H1 (cell line): ENCODE data around the gene JOSD2. TPM values are rescaled to one million over a fixed set of nuclear protein-coding genes. Genes with fewer than 3 reads are reported as not detected.

Experiments used
- CTCF ChIA-PET: fragments of 300-600 bp; sonication (Branson Sonifier 250); formaldehyde crosslinking; loops from one replicate; lab custom pipeline; 2021; ENCODE audit not compliant: partially characterized antibody; lab: Charles Lee
- POLR2A ChIA-PET: fragments of 300-600 bp; sonication (Branson Sonifier 250); formaldehyde crosslinking; loops from one replicate; lab custom pipeline; 2021; ENCODE audit warnings: inconsistent platforms; ENCODE audit not compliant: partially characterized antibody; lab: Charles Lee
- DNase-seq, 2 experiments: peaks; one replicate each; pipeline versions ENCODE4 v3.0.0 to v3.0.0-alpha.2; 2010 to 2022; ENCODE audit warnings: low spot score in 2 of 2, low read depth in 1 of 2, mixed read lengths in 1 of 2
- FAIRE-seq: peaks from 2 replicates; lab custom pipeline; 2011; peaks lifted over from hg19 to GRCh38; lab: Jason Lieb, UNC
- H2AFZ ChIP-seq: 2 replicates; pipeline ENCODE4 v1.8.1; 2012; ENCODE audit warnings: low read length, inconsistent platforms
- H2AK5ac ChIP-seq: 2 replicates; pipeline ENCODE4 v1.6.1; 2013; ENCODE audit warnings: low read depth, low read length
- H2BK120ac ChIP-seq: replicated peaks from 2 replicates; pipeline ENCODE3; 2013; ENCODE audit warnings: low read depth, low read length, inconsistent platforms
- H2BK12ac ChIP-seq: 2 replicates; pipeline ENCODE4 v1.6.1; 2013; ENCODE audit warnings: low read depth, low read length
- H2BK15ac ChIP-seq: 2 replicates; pipeline ENCODE4 v1.6.1; 2013; ENCODE audit warnings: low read length
- H2BK20ac ChIP-seq: 2 replicates; pipeline ENCODE4 v1.6.1; 2013; ENCODE audit warnings: low read length
- H2BK5ac ChIP-seq: 2 replicates; pipeline ENCODE4 v1.6.1; 2013; ENCODE audit warnings: low read depth, low read length
- H3K14ac ChIP-seq: 2 replicates; pipeline ENCODE4 v1.6.1; 2013; ENCODE audit warnings: inconsistent platforms; ENCODE audit not compliant: insufficient read length
- H3K18ac ChIP-seq: 2 replicates; pipeline ENCODE4 v1.6.1; 2013; ENCODE audit warnings: low read length; ENCODE audit errors: extremely low read depth
- H3K23ac ChIP-seq: 2 replicates; pipeline ENCODE4 v1.6.1; 2013; ENCODE audit warnings: inconsistent platforms; ENCODE audit not compliant: insufficient read length
- H3K23me2 ChIP-seq: 2 replicates; pipeline ENCODE4 v1.6.1; 2013; ENCODE audit warnings: low read depth, low read length
- H3K27ac ChIP-seq: 2 replicates; pipeline ENCODE4 v1.6.1; 2011; ENCODE audit warnings: low read depth, low read length, inconsistent platforms
- H3K27me3 ChIP-seq, 4 experiments: replicated peaks in 1 of 4; 1 replicate in 1 of 4; 2 replicates in 3 of 4; pipeline versions ENCODE4 v1.6.1 to v1.8.1; 2011 to 2013; ENCODE audit warnings: low read length in 3 of 4, mild to moderate bottlenecking in 3 of 4, inconsistent platforms in 2 of 4, mixed read lengths in 2 of 4, moderate library complexity in 1 of 4; ENCODE audit not compliant: control insufficient read depth in 3 of 4, insufficient read depth in 3 of 4; ENCODE audit errors: extremely low read depth in 1 of 4
- H3K36me3 ChIP-seq, 4 experiments: 2 replicates each; pipeline versions ENCODE4 v1.6.1 to v1.8.1; 2011 to 2013; ENCODE audit warnings: mild to moderate bottlenecking in 4 of 4, low read length in 3 of 4, moderate library complexity in 2 of 4, control low read depth in 1 of 4, inconsistent platforms in 1 of 4; ENCODE audit not compliant: insufficient read depth in 4 of 4, control insufficient read depth in 2 of 4
- H3K4ac ChIP-seq: replicated peaks from 2 replicates; pipeline ENCODE3; 2013; ENCODE audit warnings: low read length, low read depth, mixed read lengths, inconsistent platforms; ENCODE audit not compliant: insufficient read length
- H3K4me1 ChIP-seq, 4 experiments: replicated peaks in 1 of 4; 1 replicate in 1 of 4; 2 replicates in 3 of 4; pipeline versions ENCODE4 v1.6.1 to v1.8.1; 2011 to 2013; ENCODE audit warnings: low read length in 3 of 4, inconsistent platforms in 2 of 4, mixed read lengths in 1 of 4; ENCODE audit not compliant: insufficient read depth in 4 of 4, control insufficient read depth in 3 of 4
- H3K4me2 ChIP-seq, 2 experiments: 2 replicates each; pipeline versions ENCODE4 v1.6.1 to v1.8.1; 2011 to 2013; ENCODE audit warnings: low read depth in 2 of 2, low read length in 2 of 2, control low read depth in 1 of 2, inconsistent platforms in 1 of 2, mild to moderate bottlenecking in 1 of 2; ENCODE audit not compliant: insufficient read depth in 1 of 2
- H3K4me3 ChIP-seq, 4 experiments: fragments of 200-600, 300-600 bp in 1 of 4; sonication (generic), shearing (Covaris generic), sonication (Bioruptor Twin) in 1 of 4; 2 replicates each; pipeline versions ENCODE4 v1.5.1 to v1.8.1; 2011 to 2016; ENCODE audit warnings: low read length in 4 of 4, low read depth in 3 of 4, control low read depth in 2 of 4, inconsistent platforms in 2 of 4, mild to moderate bottlenecking in 2 of 4, mixed read lengths in 1 of 4, moderate library complexity in 1 of 4; ENCODE audit not compliant: insufficient read depth in 2 of 4; ENCODE audit errors: extremely low read depth in 1 of 4
- H3K56ac ChIP-seq: replicated peaks from 2 replicates; pipeline ENCODE3; 2013; ENCODE audit warnings: low read depth, mild to moderate bottlenecking, mixed read lengths, low read length, inconsistent platforms; ENCODE audit not compliant: insufficient read length
- H3K79me1 ChIP-seq: 2 replicates; pipeline ENCODE4 v1.6.1; 2013; ENCODE audit warnings: low read depth, low read length, control low read depth
- H3K79me2 ChIP-seq, 2 experiments: 2 replicates each; pipeline versions ENCODE4 v1.6.1 to v1.8.1; 2012 to 2013; ENCODE audit warnings: low read length in 2 of 2, mild to moderate bottlenecking in 2 of 2, inconsistent platforms in 1 of 2; ENCODE audit not compliant: insufficient read depth in 2 of 2, control insufficient read depth in 1 of 2
- H3K9ac ChIP-seq, 4 experiments: replicated peaks in 1 of 4; 1 replicate in 1 of 4; 2 replicates in 3 of 4; pipeline versions ENCODE4 v1.6.1 to v1.8.1; 2011 to 2013; ENCODE audit warnings: low read depth in 3 of 4, low read length in 3 of 4, control low read depth in 2 of 4, mild to moderate bottlenecking in 2 of 4, moderate library complexity in 2 of 4, inconsistent platforms in 1 of 4; ENCODE audit errors: extremely low read depth in 1 of 4
- H3K9me3 ChIP-seq, 2 experiments: 2 replicates each; pipeline versions ENCODE4 v1.6.1 to v1.8.1; 2012 to 2013; ENCODE audit warnings: mild to moderate bottlenecking in 2 of 2, moderate library complexity in 2 of 2, control low read depth in 1 of 2, inconsistent platforms in 1 of 2, low read depth in 1 of 2, low read length in 1 of 2, mixed read lengths in 1 of 2; ENCODE audit not compliant: insufficient read depth in 2 of 2
- H4K20me1 ChIP-seq, 2 experiments: replicated peaks in 1 of 2; 2 replicates each; pipeline versions ENCODE3 to v1.8.1; 2011 to 2013; ENCODE audit warnings: inconsistent platforms in 2 of 2, low read length in 2 of 2, mild to moderate bottlenecking in 1 of 2; ENCODE audit not compliant: insufficient read depth in 2 of 2, control insufficient read depth in 1 of 2
- H4K5ac ChIP-seq: 2 replicates; pipeline ENCODE4 v1.6.1; 2013; ENCODE audit warnings: low read length, low read depth, mixed read lengths, inconsistent platforms; ENCODE audit not compliant: insufficient read length
- H4K8ac ChIP-seq: 2 replicates; pipeline ENCODE4 v1.8.0; 2013; ENCODE audit warnings: mild to moderate bottlenecking, moderate library complexity, low read length, inconsistent platforms; ENCODE audit not compliant: insufficient read depth; ENCODE audit errors: extremely low read depth
- H4K91ac ChIP-seq: replicated peaks from 2 replicates; pipeline ENCODE3; 2013; ENCODE audit warnings: low read length, mixed read lengths, inconsistent platforms; ENCODE audit not compliant: insufficient read length
- WGBS, 2 experiments: shearing (Covaris generic) in 1 of 2; methylation state at CpG; one replicate each; pipeline versions ENCODE4 v1.1.6 to v1.1.7; 2013 to 2015; ENCODE audit warnings: low lambda C conversion rate in 2 of 2, mixed read lengths in 2 of 2, inconsistent platforms in 1 of 2, low coverage in 1 of 2, missing lambda C conversion rate in 1 of 2; ENCODE audit not compliant: insufficient replicate concordance in 2 of 2, insufficient coverage in 1 of 2, insufficient read length in 1 of 2; ENCODE audit errors: extremely low coverage in 1 of 2, missing lambda C conversion rate in 1 of 2; 5-methylcytosine and 5-hydroxymethylcytosine counted together
- polyA plus RNA-seq, 7 experiments: library from polyadenylated mRNA; depleted of rRNA in 3 of 7; stranded (reverse) in 5 of 7; unstranded in 2 of 7; fragments of >200 nt in 5 of 7; fragments of 200-250 nt in 2 of 7; gene quantifications; 1 replicate in 5 of 7; 2 replicates in 1 of 7; 4 replicates in 1 of 7; pipeline versions ENCODE4 v1.2.1 to v1.2.3, GENCODE V29; 2011 to 2013; ENCODE audit warnings: missing spikeins in 2 of 7, mixed read lengths in 2 of 7
- total RNA-seq: library from RNA; stranded (reverse); fragmentation: NEBNext Ultra II Directional; extraction: Animal tissue kit (Norgen Biotek cat#: 25700); gene quantifications from 2 replicates; pipeline ENCODE4 v1.2.1, GENCODE V29; 2021

The JOSD2 gene
- total and polyA plus RNA-seq, 2 of the 8 experiments (the other 6 are each of a cell fraction or from before 2014, with no cell fraction given), result 1.9 to 6.6 TPM

DNA sequence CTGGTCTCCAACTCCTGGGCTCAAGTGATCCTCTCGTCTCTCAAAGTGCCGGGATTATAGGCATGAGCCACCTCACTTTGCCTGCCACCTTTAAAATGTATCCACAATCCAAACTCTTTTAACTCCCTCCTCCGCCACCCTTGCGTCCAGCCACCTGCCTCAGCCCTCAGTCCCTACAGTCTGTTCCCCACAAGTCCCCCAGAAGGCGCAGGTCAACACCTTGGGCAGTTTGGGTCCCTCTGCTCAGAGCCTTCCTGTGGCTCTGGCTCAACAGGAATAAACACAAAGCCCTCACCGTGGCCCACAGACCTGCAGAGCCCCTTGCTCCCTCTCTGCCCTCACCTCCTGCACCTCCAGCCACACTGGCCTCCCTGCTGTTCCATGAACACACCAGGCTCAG is 42.2 kb downstream of the JOSD2 start:
- H3K9me3 ChIP-seq, result no peaks in the 10 kb centered on the region
- H4K8ac ChIP-seq, result no peak overlapping the region
- ChIA-PET POLR2A (no interaction called here), CTCF (interaction anchor here (0.6 to 4.0 kb wide), 2 partner anchors 62 to 101 kb away, joined by 3 to 19 read pairs; no protein-coding TSS in a partner anchor)
- no peak overlapping the region for H3K27ac ChIP-seq
- H2BK5ac ChIP-seq, result no peak overlapping the region
- no peaks in the 10 kb centered on the region for H3K36me3 ChIP-seq
- H3K79me2 ChIP-seq, result no peaks in the 10 kb centered on the region
- no peaks in the 10 kb centered on the region for H3K79me1 ChIP-seq
- no peak overlapping the region for H2AK5ac ChIP-seq
- H2BK20ac ChIP-seq, result no peak overlapping the region
- no peak overlapping the region for H3K18ac ChIP-seq
- no peak overlapping the region for H2BK12ac ChIP-seq
- H3K23me2 ChIP-seq, result no peaks in the 10 kb centered on the region
- FAIRE-seq (no peak), DNase-seq (no peak)
- peaks cover 0 to 8% (median 4%) of the 10 kb centered on the region in 4 experiments; a peak in 5 of 7 replicates for H3K4me1 ChIP-seq
- H4K20me1 ChIP-seq, result no peaks in the 10 kb centered on the region
- no peak overlapping the region for H3K4me3 ChIP-seq
- no peak overlapping the region for H3K56ac ChIP-seq
- H3K4ac ChIP-seq, result no peak overlapping the region
- H2AFZ ChIP-seq, result no peak overlapping the region
- no peak overlapping the region for H3K23ac ChIP-seq
- WGBS, 2 experiments, result 79% methylated on average over 6 of the region's 6 CpGs; no CpG with 5 or more reads in 1 of the 2 experiments
- H2BK120ac ChIP-seq, result no peak overlapping the region
- H3K14ac ChIP-seq, result no peak overlapping the region
- H3K9ac ChIP-seq, result no peak overlapping the region
- no peak overlapping the region for H4K5ac ChIP-seq
- no peak overlapping the region for H3K4me2 ChIP-seq
- H4K91ac ChIP-seq, result no peak overlapping the region
- H2BK15ac ChIP-seq, result no peak overlapping the region
- no peaks in the 10 kb centered on the region; a peak in 1 of 7 replicates for H3K27me3 ChIP-seq
